ENCODE results near the gene HIPK3.
A peak's percentile ranks its signal among the peaks of the same experiment; 100 is the strongest.
"Not testable (repeated sequence)": the region's sequence is repeated elsewhere in the genome, so short reads cannot be mapped to it uniquely, and the experiment has no call there.

Gene HIPK3

GRCh38 chr11:33362051-33362910 lies 105.1 kb downstream of the HIPK3 start:
- no peak for DNase-seq (ENCODE audit: low spot score)

- no peak for DNase-seq (ENCODE audit: low spot score)
These were observed 109.7 kb downstream of the HIPK3 start for GRCh38 chr11:33366918-33367317.

GRCh38 chr11:33368475-33368874 lies 111.3 kb downstream of the HIPK3 start:
- not testable (repeated sequence) for DNase-seq (ENCODE audit: low spot score)

- no peak for DNase-seq (ENCODE audit: low spot score)
These were observed 111.8 kb downstream of the HIPK3 start for GRCh38 chr11:33368931-33369330.

- DNase-seq (ENCODE audit: low spot score) = no peak
These were observed 116.5 kb downstream of the HIPK3 start for GRCh38 chr11:33373636-33374035.

- no peak for DNase-seq (ENCODE audit: low spot score)
These were observed 118.1 kb downstream of the HIPK3 start for GRCh38 chr11:33375236-33375635.

GRCh38 chr11:33375688-33376311 lies 118.6 kb downstream of the HIPK3 start, which contains the start of gene KIAA1549L:
Gene KIAA1549L (plus strand): TSS chr11:33376108.
- DNase-seq (ENCODE audit: low spot score) = peak; percentile 22

- DNase-seq (ENCODE audit: low spot score) = peak; percentile 19
These were observed 119.4 kb downstream of the HIPK3 start for GRCh38 chr11:33376331-33377310.

GRCh38 chr11:33377412-33378370 lies 120.5 kb downstream of the HIPK3 start:
- no peak for DNase-seq (ENCODE audit: low spot score)

- DNase-seq (ENCODE audit: low spot score) = no peak
These were observed 122.8 kb downstream of the HIPK3 start for GRCh38 chr11:33379947-33380346.

GRCh38 chr11:33383075-33383919 lies 126.1 kb downstream of the HIPK3 start:
- no peak for DNase-seq (ENCODE audit: low spot score)

GRCh38 chr11:33383920-33384209 lies 126.7 kb downstream of the HIPK3 start:
- no peak for DNase-seq (ENCODE audit: low spot score)

- DNase-seq (ENCODE audit: low spot score) = no peak
These were observed 127.0 kb downstream of the HIPK3 start for GRCh38 chr11:33384220-33384619.

GRCh38 chr11:33387581-33387980 lies 130.4 kb downstream of the HIPK3 start:
- no peak for DNase-seq (ENCODE audit: low spot score)

GRCh38 chr11:33387996-33388395 lies 130.8 kb downstream of the HIPK3 start:
- DNase-seq (ENCODE audit: low spot score) = no peak

- DNase-seq (ENCODE audit: low spot score) = no peak
These were observed 131.8 kb downstream of the HIPK3 start for GRCh38 chr11:33388793-33389525.

- no peak for DNase-seq (ENCODE audit: low spot score)
These were observed 132.5 kb downstream of the HIPK3 start for GRCh38 chr11:33389635-33390034.

- DNase-seq (ENCODE audit: low spot score) = no peak
These were observed 134.0 kb downstream of the HIPK3 start for GRCh38 chr11:33390944-33391892.

- no peak for DNase-seq (ENCODE audit: low spot score)
These were observed 134.7 kb downstream of the HIPK3 start for GRCh38 chr11:33391893-33392251.
